Measurements from ENCODE around the gene NEMP1. TPM values are rescaled to one million over a fixed set of nuclear protein-coding genes. Genes with fewer than 3 reads are reported as not detected.

Gene NEMP1
- total and polyA plus RNA-seq, 2 of the 13 experiments (the other 11 are each of a cell fraction or from before 2014, with no cell fraction given), result 11.4 to 12.9 TPM

DNA sequence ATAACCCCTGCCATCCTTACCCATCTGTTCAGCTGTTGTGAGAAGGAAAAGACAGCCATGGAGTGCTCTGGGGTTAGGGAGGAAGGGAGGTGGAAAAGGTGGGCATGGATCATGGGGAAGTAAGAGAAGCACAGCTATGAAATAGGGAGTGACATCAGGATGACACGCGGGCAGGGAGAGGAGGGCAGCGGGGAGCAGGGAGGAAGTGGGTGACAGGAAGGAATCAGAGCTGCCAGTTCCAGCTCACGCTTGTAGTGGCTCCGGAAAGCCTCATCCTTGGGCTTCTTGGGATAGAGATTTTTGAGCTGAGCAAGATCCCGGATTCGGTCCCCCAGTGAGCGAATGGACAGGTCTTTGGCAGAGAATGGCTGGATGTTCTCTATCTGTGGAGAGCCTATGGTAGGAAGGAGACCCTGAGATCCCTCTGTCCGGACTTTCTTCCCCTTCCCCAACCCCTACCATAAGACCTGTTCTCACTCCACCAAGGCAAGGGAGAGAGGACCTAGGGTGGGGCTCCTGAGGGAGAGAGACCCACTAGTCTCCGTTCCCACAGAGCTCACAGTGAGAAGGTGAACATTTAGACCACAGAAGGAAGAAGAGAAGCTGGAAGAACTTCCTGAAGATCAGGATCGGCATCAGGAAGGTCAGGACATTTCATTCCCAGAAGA lies 20.6 kb upstream of the NEMP1 start (continued):
- TF ChIP-seq, protein P1, sequence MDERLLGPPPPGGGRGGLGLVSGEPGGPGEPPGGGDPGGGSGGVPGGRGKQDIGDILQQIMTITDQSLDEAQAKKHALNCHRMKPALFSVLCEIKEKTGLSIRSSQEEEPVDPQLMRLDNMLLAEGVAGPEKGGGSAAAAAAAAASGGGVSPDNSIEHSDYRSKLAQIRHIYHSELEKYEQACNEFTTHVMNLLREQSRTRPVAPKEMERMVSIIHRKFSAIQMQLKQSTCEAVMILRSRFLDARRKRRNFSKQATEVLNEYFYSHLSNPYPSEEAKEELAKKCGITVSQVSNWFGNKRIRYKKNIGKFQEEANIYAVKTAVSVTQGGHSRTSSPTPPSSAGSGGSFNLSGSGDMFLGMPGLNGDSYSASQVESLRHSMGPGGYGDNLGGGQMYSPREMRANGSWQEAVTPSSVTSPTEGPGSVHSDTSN (CRISPR knock-in tag; IDR thresholded peaks at IDR 0.05), result no peak

DNA sequence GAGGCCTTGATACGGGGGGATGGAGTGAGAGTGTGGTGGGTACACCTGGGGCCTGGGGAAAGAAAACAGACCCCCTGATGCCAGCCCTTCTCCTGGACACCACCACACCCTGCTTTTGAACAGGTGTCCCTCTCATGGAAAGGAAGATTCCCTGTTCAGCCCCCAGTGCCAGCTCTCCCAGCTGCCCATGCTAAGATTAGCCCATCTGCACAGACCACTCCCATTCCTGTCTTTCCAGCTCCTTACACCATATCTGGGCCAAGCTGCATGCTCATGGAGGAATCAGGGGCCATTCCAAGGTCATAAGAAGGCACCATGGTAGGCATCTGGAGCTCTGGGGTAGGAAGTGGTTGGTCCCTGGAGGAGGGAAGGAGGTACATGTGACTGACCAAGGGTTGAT lies 20.0 kb upstream of the NEMP1 start:
- Histone ChIP-seq H3K4me3 (replicated peaks in 1 of 3; ENCODE audit: insufficient read depth in 1 of 3, low read depth in 2 of 3, low read length in 3 of 3) (no peak overlapping the region), H3K4me2 (ENCODE audit: low read depth, low read length) (no peak overlapping the region), H3K9me3 (ENCODE audit: low read length) (no peaks in the 10 kb centered on the region), H3K36me3 (replicated peaks in 1 of 2; ENCODE audit: control insufficient read depth in 1 of 2, insufficient read depth in 2 of 2, low read length in 2 of 2) (peaks cover 8 to 11% of the 10 kb centered on the region in 2 experiments; a peak in 2 of 5 replicates), H3K27me3 (ENCODE audit: control insufficient read depth in 1 of 2, insufficient read depth in 2 of 2, low read length in 2 of 2) (no peaks in the 10 kb centered on the region), H3K4me1 (ENCODE audit: insufficient read depth, low read length) (peaks cover 48% of the 10 kb centered on the region), H3K27ac (ENCODE audit: extremely low read length, insufficient read depth, low read length) (no peak overlapping the region), H2AFZ (ENCODE audit: low read length) (no peak overlapping the region), H4K20me1 (ENCODE audit: insufficient read depth, low read length) (0 out of 2 replicates have a peak, but pooled peaks cover 2% of the 10 kb centered on the region), H3K9ac (ENCODE audit: insufficient read depth, low read depth, low read length) (no peak overlapping the region), H3K79me2 (ENCODE audit: insufficient read depth, low read length) (no peaks in the 10 kb centered on the region)
- BruUV-seq (replicated peaks), result no TSS peak
- no peak for DNase-seq (ENCODE audit: low spot score)
- POLR2A ChIA-PET, result interaction anchor here (0.6 to 13.5 kb wide), 6 partner anchors 9 to 400 kb away, joined by 3 to 309 read pairs (median 5); partner anchors contain the start of genes NAB2, NEMP1 and STAT6
- CTCF ChIA-PET (ENCODE audit: low intra/inter-chr PET ratio, low total read pairs), result no interaction called here
- WGBS (ENCODE audit: low lambda C conversion rate), result 100% methylated on average over 1 of the region's 1 CpG
- no peak for FAIRE-seq
- ATAC-seq, result no peak
- TF ChIP-seq IKZF4 (CRISPR knock-in tag; IDR thresholded peaks at IDR 0.05; ENCODE audit: borderline replicate concordance, low read depth, not compliant biosample characterization) (no peak), HOXA5 (CRISPR knock-in tag; IDR thresholded peaks at IDR 0.05) (no peak), ARNTL (CRISPR knock-in tag; IDR thresholded peaks at IDR 0.05) (no peak), JUN (CRISPR knock-in tag; IDR thresholded peaks at IDR 0.05) (no peak), GTF2F1 (IDR thresholded peaks at IDR 0.05; ENCODE audit: low read length) (no peak), CCAR2 (optimal IDR thresholded peaks at IDR 0.05; ENCODE audit: low read depth, low read length) (no peak)
- TF ChIP-seq, protein P2, sequence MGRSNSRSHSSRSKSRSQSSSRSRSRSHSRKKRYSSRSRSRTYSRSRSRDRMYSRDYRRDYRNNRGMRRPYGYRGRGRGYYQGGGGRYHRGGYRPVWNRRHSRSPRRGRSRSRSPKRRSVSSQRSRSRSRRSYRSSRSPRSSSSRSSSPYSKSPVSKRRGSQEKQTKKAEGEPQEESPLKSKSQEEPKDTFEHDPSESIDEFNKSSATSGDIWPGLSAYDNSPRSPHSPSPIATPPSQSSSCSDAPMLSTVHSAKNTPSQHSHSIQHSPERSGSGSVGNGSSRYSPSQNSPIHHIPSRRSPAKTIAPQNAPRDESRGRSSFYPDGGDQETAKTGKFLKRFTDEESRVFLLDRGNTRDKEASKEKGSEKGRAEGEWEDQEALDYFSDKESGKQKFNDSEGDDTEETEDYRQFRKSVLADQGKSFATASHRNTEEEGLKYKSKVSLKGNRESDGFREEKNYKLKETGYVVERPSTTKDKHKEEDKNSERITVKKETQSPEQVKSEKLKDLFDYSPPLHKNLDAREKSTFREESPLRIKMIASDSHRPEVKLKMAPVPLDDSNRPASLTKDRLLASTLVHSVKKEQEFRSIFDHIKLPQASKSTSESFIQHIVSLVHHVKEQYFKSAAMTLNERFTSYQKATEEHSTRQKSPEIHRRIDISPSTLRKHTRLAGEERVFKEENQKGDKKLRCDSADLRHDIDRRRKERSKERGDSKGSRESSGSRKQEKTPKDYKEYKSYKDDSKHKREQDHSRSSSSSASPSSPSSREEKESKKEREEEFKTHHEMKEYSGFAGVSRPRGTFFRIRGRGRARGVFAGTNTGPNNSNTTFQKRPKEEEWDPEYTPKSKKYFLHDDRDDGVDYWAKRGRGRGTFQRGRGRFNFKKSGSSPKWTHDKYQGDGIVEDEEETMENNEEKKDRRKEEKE (IDR thresholded peaks at IDR 0.05), result no peak
- intact Hi-C loops (cut with micrococcal nuclease; ENCODE audit: unreplicated experiment) (no loop called here), in situ Hi-C loops (cut with HindIII; ENCODE audit: extremely low pct_ligation_motif_present, low pct_unique_long_range_greater_than_20kb) (no loop called here)

Measured in HepG2 (cell line).